ENCODE results near the gene ADAT2. TPM values are rescaled to one million over a fixed set of nuclear protein-coding genes. Genes with fewer than 3 reads are reported as not detected.
"Not testable (repeated sequence)": the region's sequence is repeated elsewhere in the genome, so short reads cannot be mapped to it uniquely, and the experiment has no call there.

Gene ADAT2
- total RNA-seq, 1 donor from 2014 or later, result 9.7 TPM

GRCh38 chr6:143447865-143448264 lies 2.6 kb downstream of the ADAT2 start:
- ATAC-seq; DNase-seq (ENCODE audit: low spot score); intact Hi-C loops (cut with DNase I): not testable (repeated sequence)

GRCh38 chr6:143443096-143443495 lies 7.4 kb downstream of the ADAT2 start:
- intact Hi-C loops (cut with DNase I), result no loop called here
- DNase-seq (ENCODE audit: low spot score), result no peak
- no peak for ATAC-seq

GRCh38 chr6:143441680-143442545 lies 8.6 kb downstream of the ADAT2 start:
- ATAC-seq (no peak), DNase-seq (ENCODE audit: low spot score) (no peak)
- intact Hi-C loops (cut with DNase I), result no loop called here

GRCh38 chr6:143441010-143441409 lies 9.5 kb downstream of the ADAT2 start:
- intact Hi-C loops (cut with DNase I), result no loop called here
- no peak for ATAC-seq
- DNase-seq (ENCODE audit: low spot score), result no peak

- ATAC-seq (no peak), DNase-seq (ENCODE audit: low spot score) (no peak)
- intact Hi-C loops (cut with DNase I), result no loop called here
These were observed 17.9 kb downstream of the ADAT2 start for GRCh38 chr6:143432588-143432987.

- DNase-seq (ENCODE audit: low spot score) (no peak), ATAC-seq (no peak)
- intact Hi-C loops (cut with DNase I), result no loop called here
These were observed 19.3 kb downstream of the ADAT2 start for GRCh38 chr6:143431226-143431625.

GRCh38 chr6:143429970-143430369 lies 20.5 kb downstream of the ADAT2 start:
- DNase-seq (ENCODE audit: low spot score), result no peak
- intact Hi-C loops (cut with DNase I), result loop anchor here (10.0 kb wide), 1 partner anchor 735 kb away; no protein-coding TSS in a partner anchor
- ATAC-seq, result no peak

- peak; percentile 83 for DNase-seq (ENCODE audit: low spot score)
- intact Hi-C loops (cut with DNase I), result loop anchor here (10.0 kb wide), 1 partner anchor 732 kb away; no protein-coding TSS in a partner anchor
- peak; percentile 97 for ATAC-seq
These were observed 23.2 kb downstream of the ADAT2 start for GRCh38 chr6:143427109-143427817.

- ATAC-seq, result no peak
- no peak for DNase-seq (ENCODE audit: low spot score)
- intact Hi-C loops (cut with DNase I), result loop anchor here (10.0 kb wide), 1 partner anchor 731 kb away; no protein-coding TSS in a partner anchor
These were observed 24.5 kb downstream of the ADAT2 start for GRCh38 chr6:143426026-143426425.

- intact Hi-C loops (cut with DNase I), result no loop called here
- DNase-seq (ENCODE audit: low spot score), result no peak
These were observed 31.0 kb downstream of the ADAT2 start for GRCh38 chr6:143419526-143419925.

GRCh38 chr6:143414769-143415168 lies 35.7 kb downstream of the ADAT2 start:
- intact Hi-C loops (cut with DNase I), result no loop called here
- DNase-seq (ENCODE audit: low spot score), result no peak
- no peak for ATAC-seq

More at GRCh38 chr6:143419526-143419925, 31.0 kb downstream of the ADAT2 start:
- no peak for ATAC-seq

- intact Hi-C loops (cut with DNase I), result no loop called here
- no peak for DNase-seq (ENCODE audit: low spot score)
- no peak for ATAC-seq
These were observed 39.6 kb downstream of the ADAT2 start for GRCh38 chr6:143410859-143411270.

- intact Hi-C loops (cut with DNase I), result no loop called here
- ATAC-seq (no peak), DNase-seq (ENCODE audit: low spot score) (no peak)
These were observed 41.7 kb downstream of the ADAT2 start for GRCh38 chr6:143408787-143409162.

GRCh38 chr6:143408151-143408786 lies 42.2 kb downstream of the ADAT2 start:
- intact Hi-C loops (cut with DNase I), result no loop called here
- ATAC-seq, result no peak
- no peak for DNase-seq (ENCODE audit: low spot score)

- ATAC-seq (no peak), DNase-seq (ENCODE audit: low spot score) (no peak)
- intact Hi-C loops (cut with DNase I), result no loop called here
These were observed 43.8 kb downstream of the ADAT2 start for GRCh38 chr6:143406673-143407072.

GRCh38 chr6:143405373-143406154 lies 44.9 kb downstream of the ADAT2 start:
- ATAC-seq, result no peak
- intact Hi-C loops (cut with DNase I), result no loop called here
- no peak for DNase-seq (ENCODE audit: low spot score)

- ATAC-seq (no peak), DNase-seq (ENCODE audit: low spot score) (no peak)
- intact Hi-C loops (cut with DNase I), result no loop called here
These were observed 47.7 kb downstream of the ADAT2 start for GRCh38 chr6:143402721-143403336.

GRCh38 chr6:143401636-143402370 lies 48.7 kb downstream of the ADAT2 start:
- DNase-seq (ENCODE audit: low spot score) (no peak), ATAC-seq (no peak)
- intact Hi-C loops (cut with DNase I), result no loop called here

Data from sciatic nerve (tissue), 2 donors.